Mesendoderm (in vitro differentiated cells): ENCODE results near the gene HK2.
A peak's percentile ranks its signal among the peaks of the same experiment; 100 is the strongest.

Experiments
- DNase-seq: peaks from one replicate; pipeline ENCODE4 v3.0.0; 2013
- H2AK5ac ChIP-seq: 2 replicates; pipeline ENCODE4 v1.6.1; 2013; ENCODE audit warnings: low read length, inconsistent platforms
- H2BK120ac ChIP-seq: 2 replicates; pipeline ENCODE4 v1.6.1; 2013; ENCODE audit warnings: low read depth, mild to moderate bottlenecking, low read length, moderate library complexity, mixed read lengths
- H2BK15ac ChIP-seq: replicated peaks from 2 replicates; pipeline ENCODE4 v1.6.1; 2013; ENCODE audit warnings: low read depth, mild to moderate bottlenecking, moderate library complexity
- H2BK5ac ChIP-seq: 2 replicates; pipeline ENCODE4 v1.6.1; 2013; ENCODE audit warnings: low read length, inconsistent platforms
- H3K18ac ChIP-seq: 2 replicates; pipeline ENCODE4 v1.6.1; 2013; ENCODE audit warnings: mild to moderate bottlenecking, low read length, mixed read lengths
- H3K23ac ChIP-seq: one replicate; pipeline ENCODE4 v1.6.1; 2013; ENCODE audit warnings: low read length
- H3K27ac ChIP-seq: 2 replicates; pipeline ENCODE4 v1.5.1; 2013; ENCODE audit warnings: low read depth, mild to moderate bottlenecking, inconsistent platforms, low read length, moderate library complexity
- H3K27me3 ChIP-seq: 2 replicates; pipeline ENCODE4 v1.6.1; 2013; ENCODE audit warnings: low read length, control low read depth, mild to moderate bottlenecking, inconsistent platforms; ENCODE audit not compliant: insufficient read depth, poor library complexity
- H3K36me3 ChIP-seq: 2 replicates; pipeline ENCODE4 v1.6.1; 2013; ENCODE audit warnings: low read length, inconsistent platforms; ENCODE audit not compliant: control insufficient read depth, insufficient read depth
- H3K4ac ChIP-seq: one replicate; pipeline ENCODE4 v1.6.1; 2013; ENCODE audit warnings: low read depth, mild to moderate bottlenecking, low read length, moderate library complexity
- H3K4me1 ChIP-seq: 2 replicates; pipeline ENCODE4 v1.6.1; 2013; ENCODE audit warnings: low read depth, low read length, inconsistent platforms; ENCODE audit not compliant: control insufficient read depth
- H3K4me2 ChIP-seq: 2 replicates; pipeline ENCODE4 v1.6.1; 2013; ENCODE audit warnings: low read length
- H3K4me3 ChIP-seq: 2 replicates; pipeline ENCODE4 v1.5.1; 2013; ENCODE audit warnings: mild to moderate bottlenecking, low read length
- H3K56ac ChIP-seq: one replicate; pipeline ENCODE4 v1.6.1; 2013; ENCODE audit warnings: low read length
- H3K79me1 ChIP-seq: 2 replicates; pipeline ENCODE4 v1.6.1; 2013; ENCODE audit warnings: low read length, inconsistent platforms
- H3K79me2 ChIP-seq: 2 replicates; pipeline ENCODE4 v1.6.1; 2013; ENCODE audit warnings: mild to moderate bottlenecking, low read length; ENCODE audit not compliant: control insufficient read depth, insufficient read depth
- H3K9ac ChIP-seq: 2 replicates; pipeline ENCODE4 v1.6.1; 2013; ENCODE audit warnings: low read length, inconsistent platforms
- H4K5ac ChIP-seq: one replicate; pipeline ENCODE4 v1.6.1; 2013; ENCODE audit warnings: low read length
- H4K8ac ChIP-seq: one replicate; pipeline ENCODE4 v1.6.1; 2013; ENCODE audit warnings: low read depth, mild to moderate bottlenecking, control low read depth, low read length, moderate library complexity
- WGBS: extraction: QIAGEN DNeasy Blood & Tissue Kit; methylation state at CpG from one replicate; pipeline ENCODE4 v1.1.7; 2013; ENCODE audit warnings: low lambda C conversion rate, missing lambda C conversion rate; ENCODE audit not compliant: insufficient coverage; ENCODE audit errors: extremely low coverage; 5-methylcytosine and 5-hydroxymethylcytosine counted together

HK2 gene

DNA sequence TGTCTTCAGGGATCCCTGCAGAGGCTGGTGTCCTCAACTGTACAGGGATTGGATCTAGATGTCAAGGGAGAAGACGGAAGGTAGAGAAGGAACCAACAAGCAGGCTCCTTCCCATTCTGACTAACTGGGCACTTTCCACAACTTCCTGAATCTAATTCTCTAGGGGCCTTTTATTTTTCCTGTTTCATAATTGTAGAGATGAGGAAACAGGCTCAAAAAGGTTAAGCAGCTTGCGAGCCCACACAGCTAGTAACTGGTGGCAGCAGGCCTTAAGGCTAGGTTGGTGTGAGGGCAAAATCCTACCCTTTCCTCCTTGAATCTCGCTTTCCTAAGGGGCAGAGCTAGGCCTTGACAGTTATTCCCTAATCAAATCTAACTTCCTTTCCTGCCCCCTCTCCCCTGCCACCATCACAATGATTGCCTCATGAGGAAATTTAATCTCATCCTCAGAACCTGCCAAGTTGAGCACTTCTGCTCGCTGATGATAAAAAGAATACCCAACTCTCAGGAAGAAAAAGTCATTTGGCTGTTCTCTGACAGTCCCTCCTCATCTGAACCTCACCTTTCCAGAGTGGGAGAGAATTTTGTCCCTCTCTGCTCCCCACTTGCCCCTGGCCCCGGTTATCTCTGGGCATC is 88.8 kb downstream of the HK2 start:
- H3K9ac ChIP-seq: no peak overlapping the region
- no peak overlapping the region for H4K5ac ChIP-seq
- no peak overlapping the region for H2BK5ac ChIP-seq
- H2AK5ac ChIP-seq: no peak overlapping the region
- no CpG with 5 or more reads among the region's 5 CpGs for WGBS
- H3K56ac ChIP-seq: peak overlapping the region; percentile 34
- no peak overlapping the region for H4K8ac ChIP-seq
- no peak overlapping the region for H3K4me2 ChIP-seq
- no peak overlapping the region for H3K18ac ChIP-seq
- H3K4me3 ChIP-seq: no peak overlapping the region
- H3K27me3 ChIP-seq: no peaks in the 10 kb centered on the region
- H2BK120ac ChIP-seq: no peak overlapping the region
- no peaks in the 10 kb centered on the region for H3K36me3 ChIP-seq
- DNase-seq: no peak
- H3K23ac ChIP-seq: no peak overlapping the region
- no peak overlapping the region for H3K4ac ChIP-seq
- H2BK15ac ChIP-seq: no peak overlapping the region
- no peaks in the 10 kb centered on the region for H3K79me2 ChIP-seq
- H3K79me1 ChIP-seq: no peaks in the 10 kb centered on the region
- H3K27ac ChIP-seq: no peak overlapping the region
- H3K4me1 ChIP-seq: no peaks in the 10 kb centered on the region

- no peak overlapping the region for H2BK120ac ChIP-seq
- no peak overlapping the region for H2AK5ac ChIP-seq
- no peak overlapping the region for H4K5ac ChIP-seq
- DNase-seq: no peak
- no peak overlapping the region for H3K4me3 ChIP-seq
- H3K23ac ChIP-seq: no peak overlapping the region
- H3K79me1 ChIP-seq: no peaks in the 10 kb centered on the region
- H2BK15ac ChIP-seq: no peak overlapping the region
- H3K36me3 ChIP-seq: no peaks in the 10 kb centered on the region
- WGBS: no CpG with 5 or more reads among the region's 11 CpGs
- H4K8ac ChIP-seq: no peak overlapping the region
- H3K79me2 ChIP-seq: no peaks in the 10 kb centered on the region
- no peak overlapping the region for H3K9ac ChIP-seq
- H3K4me1 ChIP-seq: no peaks in the 10 kb centered on the region
- no peaks in the 10 kb centered on the region for H3K27me3 ChIP-seq
- H3K4ac ChIP-seq: no peak overlapping the region
- no peak overlapping the region for H2BK5ac ChIP-seq
- H3K27ac ChIP-seq: no peak overlapping the region
- H3K18ac ChIP-seq: no peak overlapping the region
- no peak overlapping the region for H3K56ac ChIP-seq
- H3K4me2 ChIP-seq: no peak overlapping the region
Measured at GRCh38 chr2:74924463-74925265, 90.7 kb downstream of the HK2 start.

GRCh38 chr2:74925361-74925786 is 91.4 kb downstream of the HK2 start:
- H3K4me2 ChIP-seq: no peak overlapping the region
- H3K18ac ChIP-seq: no peak overlapping the region
- no peak overlapping the region for H2BK15ac ChIP-seq
- no peak overlapping the region for H4K5ac ChIP-seq
- H3K27me3 ChIP-seq: no peaks in the 10 kb centered on the region
- peak; percentile 47 for DNase-seq
- H3K4me3 ChIP-seq: no peak overlapping the region
- no peak overlapping the region for H3K56ac ChIP-seq
- no peak overlapping the region for H2BK5ac ChIP-seq
- no peaks in the 10 kb centered on the region for H3K36me3 ChIP-seq
- H3K23ac ChIP-seq: no peak overlapping the region
- no peak overlapping the region for H3K4ac ChIP-seq
- H2BK120ac ChIP-seq: no peak overlapping the region
- no peaks in the 10 kb centered on the region for H3K4me1 ChIP-seq
- no peak overlapping the region for H4K8ac ChIP-seq
- no CpG with 5 or more reads among the region's 2 CpGs for WGBS
- no peaks in the 10 kb centered on the region for H3K79me1 ChIP-seq
- no peak overlapping the region for H3K27ac ChIP-seq
- no peak overlapping the region for H2AK5ac ChIP-seq
- no peaks in the 10 kb centered on the region for H3K79me2 ChIP-seq
- H3K9ac ChIP-seq: no peak overlapping the region

DNA sequence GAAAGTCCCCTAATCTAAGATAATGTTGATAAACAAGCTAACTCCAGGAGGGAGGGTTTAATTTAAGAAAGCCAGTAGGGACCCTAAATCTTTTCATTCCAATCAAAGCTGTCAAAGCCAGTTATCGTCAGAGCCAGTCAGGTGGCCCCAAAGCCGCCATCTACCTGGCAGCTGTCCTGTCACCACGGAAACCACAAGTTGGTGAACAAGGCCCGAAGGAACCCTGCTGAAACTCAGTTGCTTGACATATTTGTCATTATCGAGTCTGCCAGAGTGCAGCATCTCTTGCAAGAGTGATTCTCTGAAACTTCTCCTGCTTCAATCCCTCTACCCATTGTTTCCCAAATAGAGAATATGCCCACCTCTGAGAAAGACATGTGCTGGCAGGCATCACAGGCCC is 93.7 kb downstream of the HK2 start:
- no peak overlapping the region for H3K4ac ChIP-seq
- H3K4me1 ChIP-seq: no peaks in the 10 kb centered on the region
- H3K4me2 ChIP-seq: no peak overlapping the region
- peak; percentile 12 for DNase-seq
- H3K9ac ChIP-seq: no peak overlapping the region
- no peak overlapping the region for H2BK5ac ChIP-seq
- no peak overlapping the region for H4K8ac ChIP-seq
- H2BK15ac ChIP-seq: no peak overlapping the region
- H3K79me1 ChIP-seq: no peaks in the 10 kb centered on the region
- H3K23ac ChIP-seq: no peak overlapping the region
- WGBS: no CpG with 5 or more reads among the region's 5 CpGs
- H3K18ac ChIP-seq: no peak overlapping the region
- no peaks in the 10 kb centered on the region for H3K27me3 ChIP-seq
- no peak overlapping the region for H4K5ac ChIP-seq
- no peak overlapping the region for H2BK120ac ChIP-seq
- no peaks in the 10 kb centered on the region for H3K79me2 ChIP-seq
- H3K4me3 ChIP-seq: no peak overlapping the region
- no peak overlapping the region for H2AK5ac ChIP-seq
- no peaks in the 10 kb centered on the region for H3K36me3 ChIP-seq
- no peak overlapping the region for H3K56ac ChIP-seq
- H3K27ac ChIP-seq: no peak overlapping the region

DNA sequence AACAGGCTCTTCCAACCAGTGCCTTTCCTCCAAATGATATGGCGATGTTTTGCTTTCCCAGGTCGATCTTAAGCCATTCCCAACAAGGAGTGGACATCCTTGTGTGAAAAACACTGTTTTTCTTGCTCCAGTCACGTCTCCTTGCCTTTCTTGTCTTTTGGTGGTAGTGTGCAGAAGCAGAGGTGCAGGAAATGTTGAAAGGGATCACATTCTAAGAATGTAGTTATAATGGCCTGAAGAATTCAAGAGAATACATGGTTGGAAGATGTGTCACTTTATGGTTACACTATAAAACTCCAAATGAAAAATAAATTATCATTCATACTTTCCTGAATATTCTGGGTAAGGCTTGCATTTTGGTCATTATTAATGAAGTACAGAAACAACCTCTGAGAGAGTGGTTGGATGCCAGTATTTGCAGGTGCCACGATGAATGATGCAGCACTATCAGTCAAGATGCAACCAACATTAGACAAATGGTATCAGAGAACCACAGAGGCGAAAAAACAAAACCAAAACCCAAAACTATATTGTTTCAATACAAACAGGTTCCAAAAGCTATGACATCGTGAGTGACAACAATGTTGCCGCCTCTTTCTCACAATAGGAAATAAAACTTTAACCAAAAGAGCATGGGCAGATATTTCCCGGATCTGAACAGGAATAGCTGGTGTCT is 97.0 kb downstream of the HK2 start:
- H3K79me2 ChIP-seq: no peaks in the 10 kb centered on the region
- H3K4ac ChIP-seq: no peak overlapping the region
- H3K4me3 ChIP-seq: no peak overlapping the region
- H4K5ac ChIP-seq: no peak overlapping the region
- no peak overlapping the region for H2AK5ac ChIP-seq
- H3K36me3 ChIP-seq: no peaks in the 10 kb centered on the region
- no peak overlapping the region for H3K23ac ChIP-seq
- no peaks in the 10 kb centered on the region for H3K4me1 ChIP-seq
- H2BK5ac ChIP-seq: no peak overlapping the region
- no peak overlapping the region for H3K27ac ChIP-seq
- H3K56ac ChIP-seq: no peak overlapping the region
- H3K18ac ChIP-seq: no peak overlapping the region
- H3K9ac ChIP-seq: no peak overlapping the region
- no peak for DNase-seq
- no peak overlapping the region for H4K8ac ChIP-seq
- no peaks in the 10 kb centered on the region for H3K27me3 ChIP-seq
- no CpG with 5 or more reads among the region's 8 CpGs for WGBS
- H2BK120ac ChIP-seq: no peak overlapping the region
- H2BK15ac ChIP-seq: no peak overlapping the region
- H3K4me2 ChIP-seq: no peak overlapping the region
- no peaks in the 10 kb centered on the region for H3K79me1 ChIP-seq
